NCI-H2196 (cell line): ENCODE results near the gene DNM1.

Experiments used
- DNase-seq: peaks from one replicate; lab custom pipeline; 2025; ENCODE audit not compliant: unreplicated experiment; lab: John Stamatoyannopoulos, UW

Gene DNM1

DNA sequence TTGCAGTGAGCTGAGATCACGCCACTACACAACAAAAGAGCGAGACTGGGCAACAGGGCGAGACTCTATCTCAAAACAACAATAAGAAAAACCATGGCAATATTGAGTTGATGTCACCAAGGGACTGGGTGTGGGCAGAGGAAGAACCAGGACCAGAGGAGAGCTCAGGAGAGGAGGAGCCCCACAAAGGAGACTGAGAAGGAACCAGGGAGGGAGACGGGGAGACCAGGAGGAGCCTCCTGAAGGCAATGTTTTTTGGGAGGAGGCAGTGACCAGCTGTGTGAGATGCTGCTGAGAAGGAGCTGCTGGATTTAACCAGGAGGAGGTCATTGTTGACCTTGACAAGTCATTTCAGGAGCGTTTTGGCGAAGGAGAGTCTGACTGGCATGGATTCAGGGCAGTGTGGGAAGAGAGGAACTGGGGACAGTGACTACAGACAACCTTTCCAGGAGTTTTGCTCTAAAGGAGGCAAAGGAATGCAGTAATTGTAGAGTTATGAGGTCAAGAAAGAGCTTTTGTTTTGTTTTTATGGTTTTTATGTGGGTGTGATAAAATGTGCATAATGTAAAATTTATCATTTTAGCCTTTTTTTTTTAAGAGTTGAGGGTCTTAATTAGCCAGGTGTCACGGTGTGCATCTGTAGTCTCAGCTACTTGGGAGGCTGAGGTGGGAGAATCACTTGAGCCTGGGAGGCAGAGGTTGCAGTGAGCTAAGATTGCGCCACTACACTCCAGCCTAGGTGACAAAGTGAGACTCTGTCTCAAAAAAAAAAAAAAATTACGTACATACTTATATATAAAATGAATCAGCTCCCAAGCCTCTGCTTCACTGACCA is 101.2 kb downstream of the DNM1 start:
- DNase-seq: no peak
